IMR-90 (cell line): ENCODE measurements around the gene ACTBL2. TPM values are rescaled to one million over a fixed set of nuclear protein-coding genes. Genes with fewer than 3 reads are reported as not detected.

Source experiments
- ATAC-seq: fragments of 200-7000 bp; cut with Tn5 transposase; 2 replicates; pipeline ENCODE4 v1.9.1; 2020; ENCODE audit warnings: low read depth, mild to moderate bottlenecking, moderate library complexity
- BruUV-seq: library from RNA; stranded (reverse); fragments of 400-500 nt; replicated peaks from 2 replicates; lab custom pipeline; 2021; lab: Mats Ljungman, UMichigan
- CTCF ChIA-PET: fragments of 300-600 bp; formaldehyde crosslinking; extraction: SDS; loops from one replicate; lab custom pipeline; 2021; ENCODE audit warnings: antibody characterized with exemption; lab: Yijun Ruan, JAX
- POLR2A ChIA-PET: fragments of 300-600 bp; sonication (Branson Sonifier 250); formaldehyde crosslinking; loops from one replicate; lab custom pipeline; 2022; ENCODE audit warnings: antibody characterized with exemption; ENCODE audit not compliant: unreplicated experiment; lab: Charles Lee
- DNase-seq: peaks from one replicate; pipeline ENCODE4 v3.0.0; 2013
- H2AFZ ChIP-seq: replicated peaks from 2 replicates; pipeline ENCODE3; 2013; ENCODE audit warnings: low read length, mild to moderate bottlenecking; ENCODE audit not compliant: poor library complexity
- H2AK5ac ChIP-seq: 2 replicates; pipeline ENCODE4 v1.6.1; 2013; ENCODE audit warnings: low read depth, low read length, inconsistent platforms
- H2AK9ac ChIP-seq: replicated peaks from 2 replicates; pipeline ENCODE3; 2013; ENCODE audit warnings: mild to moderate bottlenecking, low read depth, low read length, moderate library complexity; ENCODE audit not compliant: poor library complexity
- H2BK120ac ChIP-seq: 2 replicates; pipeline ENCODE4 v1.6.1; 2013; ENCODE audit warnings: low read depth, low read length, inconsistent platforms
- H2BK15ac ChIP-seq: 3 replicates; pipeline ENCODE4 v1.6.1; 2013; ENCODE audit warnings: low read depth, low read length, inconsistent platforms
- H2BK20ac ChIP-seq: 2 replicates; pipeline ENCODE4 v1.6.1; 2013; ENCODE audit warnings: low read depth, mild to moderate bottlenecking, inconsistent platforms, low read length, moderate library complexity
- H2BK5ac ChIP-seq: 2 replicates; pipeline ENCODE4 v1.6.1; 2013; ENCODE audit warnings: mild to moderate bottlenecking, low read depth, low read length, inconsistent platforms; ENCODE audit not compliant: poor library complexity, severe bottlenecking
- H3K14ac ChIP-seq: replicated peaks from 2 replicates; pipeline ENCODE4 v1.6.1; 2013; ENCODE audit warnings: low read depth, low read length, inconsistent platforms
- H3K18ac ChIP-seq: 2 replicates; pipeline ENCODE4 v1.6.1; 2013; ENCODE audit warnings: low read depth, low read length, control low read depth
- H3K23ac ChIP-seq: 2 replicates; pipeline ENCODE4 v1.6.1; 2013; ENCODE audit warnings: low read depth, low read length, inconsistent platforms
- H3K27ac ChIP-seq: 2 replicates; pipeline ENCODE4 v1.5.1; 2013; ENCODE audit warnings: mild to moderate bottlenecking, control low read depth, low read length; ENCODE audit not compliant: insufficient read depth
- H3K27me3 ChIP-seq: 2 replicates; pipeline ENCODE4 v1.6.1; 2013; ENCODE audit warnings: low read length; ENCODE audit not compliant: control insufficient read depth, insufficient read depth
- H3K36me3 ChIP-seq: 2 replicates; pipeline ENCODE4 v1.6.1; 2013; ENCODE audit warnings: low read length, mixed read lengths; ENCODE audit not compliant: control insufficient read depth, insufficient read depth
- H3K4ac ChIP-seq: 2 replicates; pipeline ENCODE4 v1.6.1; 2013; ENCODE audit warnings: low read depth, low read length, inconsistent platforms
- H3K4me1 ChIP-seq: 2 replicates; pipeline ENCODE4 v1.6.1; 2013; ENCODE audit warnings: low read length, mixed read lengths; ENCODE audit not compliant: control insufficient read depth, insufficient read depth
- H3K4me2 ChIP-seq: 2 replicates; pipeline ENCODE4 v1.6.1; 2013; ENCODE audit warnings: low read depth, mild to moderate bottlenecking, control low read depth, low read length, moderate library complexity
- H3K4me3 ChIP-seq: 2 replicates; pipeline ENCODE4 v1.5.1; 2013; ENCODE audit warnings: low read depth, mild to moderate bottlenecking, control low read depth, low read length, moderate library complexity; ENCODE audit not compliant: insufficient read depth
- H3K56ac ChIP-seq: 2 replicates; pipeline ENCODE4 v1.6.1; 2013; ENCODE audit warnings: low read length, inconsistent platforms; ENCODE audit not compliant: insufficient read depth; ENCODE audit errors: extremely low read depth
- H3K79me1 ChIP-seq, 2 experiments: 2 replicates each; pipeline ENCODE4 v1.6.1; 2013; ENCODE audit warnings: low read length in 2 of 2, inconsistent platforms in 1 of 2, low read depth in 1 of 2
- H3K9ac ChIP-seq: 2 replicates; pipeline ENCODE4 v1.6.1; 2013; ENCODE audit warnings: low read depth, low read length, control low read depth
- H3K9me1 ChIP-seq: 2 replicates; pipeline ENCODE4 v1.6.1; 2013; ENCODE audit warnings: low read length, inconsistent platforms; ENCODE audit not compliant: insufficient read depth
- H3K9me3 ChIP-seq: 2 replicates; pipeline ENCODE4 v1.6.1; 2013; ENCODE audit warnings: low read length; ENCODE audit not compliant: control insufficient read depth, insufficient read depth
- H4K20me1 ChIP-seq: 2 replicates; pipeline ENCODE4 v1.6.1; 2013; ENCODE audit warnings: low read length, inconsistent platforms; ENCODE audit not compliant: insufficient read depth
- H4K5ac ChIP-seq: 2 replicates; pipeline ENCODE4 v1.6.1; 2013; ENCODE audit warnings: mild to moderate bottlenecking, low read depth, low read length, control low read depth
- H4K8ac ChIP-seq, 2 experiments: 2 replicates each; pipeline ENCODE4 v1.6.1; 2013; ENCODE audit warnings: low read depth in 2 of 2, low read length in 2 of 2, control low read depth in 1 of 2, inconsistent platforms in 1 of 2
- H4K91ac ChIP-seq: 2 replicates; pipeline ENCODE4 v1.6.1; 2013; ENCODE audit warnings: low read depth, low read length, inconsistent platforms; ENCODE audit not compliant: insufficient read depth
- BHLHE40 ChIP-seq: fragments of 150-350 bp; IDR thresholded peaks from 2 replicates; pipeline ENCODE4 v1.6.1; 2016; ENCODE audit warnings: mild to moderate bottlenecking, low read depth, low read length
- FOS ChIP-seq: fragments of 150-350 bp; IDR thresholded peaks from 2 replicates; pipeline ENCODE4 v1.6.1; 2016; ENCODE audit warnings: low read depth, low read length
- MAFK ChIP-seq: IDR thresholded peaks from 2 replicates; pipeline ENCODE4 v1.6.1; 2012; ENCODE audit warnings: low read depth, low read length, improper control_type of control experiment
- NFE2L2 ChIP-seq: fragments of 150-350 bp; IDR thresholded peaks from 2 replicates; pipeline ENCODE4 v1.6.1; 2016; ENCODE audit warnings: low read depth, mild to moderate bottlenecking, low read length
- RAD21 ChIP-seq: IDR thresholded peaks from 2 replicates; pipeline ENCODE4 v1.6.1; 2012; ENCODE audit warnings: low read length, improper control_type of control experiment
- RCOR1 ChIP-seq: IDR thresholded peaks from 2 replicates; pipeline ENCODE4 v1.6.1; 2012; ENCODE audit warnings: mild to moderate bottlenecking, low read length, improper control_type of control experiment; ENCODE audit not compliant: insufficient replicate concordance
- USF2 ChIP-seq: fragments of 150-350 bp; IDR thresholded peaks from 2 replicates; pipeline ENCODE4 v1.6.1; 2017; ENCODE audit warnings: mild to moderate bottlenecking, antibody characterized with exemption, low read length, low read depth
- WGBS, 2 experiments: methylation state at CpG; one replicate each; pipeline versions ENCODE4 v1.1.5 to v1.1.7; 2013; ENCODE audit warnings: missing lambda C conversion rate in 2 of 2; ENCODE audit not compliant: insufficient read length in 1 of 2; ENCODE audit errors: extremely low coverage in 2 of 2; 5-methylcytosine and 5-hydroxymethylcytosine counted together
- dilution Hi-C: fragments of 300-500 bp; cut with HindIII; formaldehyde crosslinking; loops from one replicate; pipeline ENCODE4 v1.14.3; 2018; ENCODE audit warnings: low sequenced_read_pairs; ENCODE audit not compliant: unreplicated experiment
- in situ Hi-C: fragments of 300-500 bp; cut with MboI; formaldehyde crosslinking; loops from 3 replicates; pipeline ENCODE4 v1.14.3; 2019; ENCODE audit warnings: low sequenced_read_pairs, inconsistent platforms, mixed read lengths
- intact Hi-C: fragments of 100-400 bp; cut with micrococcal nuclease; formaldehyde crosslinking; loops from 2 replicates; pipeline ENCODE4 v1.10.0; 2022
- polyA plus RNA-seq, 3 experiments: library from polyadenylated mRNA; depleted of rRNA; stranded (reverse); fragments of >200 nt; gene quantifications; 2 replicates each; pipeline ENCODE4 v1.2.3, GENCODE V29; 2012; ENCODE audit warnings: low replicate concordance in 1 of 3
- total RNA-seq: library from RNA; depleted of rRNA; stranded (reverse); fragments of >200 nt; gene quantifications from 2 replicates; pipeline ENCODE4 v1.2.3, GENCODE V29; 2012

Gene ACTBL2
- total and polyA plus RNA-seq, 2 of the 4 experiments (the other 2 are of a cell fraction), result 0.29 to 1.6 TPM

GRCh38 chr5:57488215-57488955 lies 5.8 kb upstream of the ACTBL2 start:
- H3K79me1 ChIP-seq, result no peaks in the 10 kb centered on the region
- dilution Hi-C loops (no loop called here), intact Hi-C loops (no loop called here), in situ Hi-C loops (no loop called here)
- peak overlapping the region; percentile 90 for H2BK5ac ChIP-seq
- no TSS peak for BruUV-seq
- H4K5ac ChIP-seq, result peak overlapping the region; percentile 93
- H2BK120ac ChIP-seq, result peak overlapping the region; percentile 99
- H3K36me3 ChIP-seq, result no peaks in the 10 kb centered on the region
- peak overlapping the region; percentile 88 for H2AK5ac ChIP-seq
- H3K4me2 ChIP-seq, result peak overlapping the region; percentile 43; the same call in 1 of the 2 replicates
- no peak overlapping the region for H3K4me3 ChIP-seq
- peak overlapping the region; percentile 71 for H3K27ac ChIP-seq
- H3K4me1 ChIP-seq, result peaks cover 15% of the 10 kb centered on the region
- CTCF ChIA-PET, result no interaction called here
- H3K9ac ChIP-seq, result peak overlapping the region; percentile 2; the same call in 1 of the 2 replicates
- POLR2A ChIA-PET, result no interaction called here
- peak overlapping the region; percentile 91 for H4K91ac ChIP-seq
- no peaks in the 10 kb centered on the region for H4K20me1 ChIP-seq
- H2AFZ ChIP-seq, result peak overlapping the region; percentile 72
- TF ChIP-seq BHLHE40, result no peak
- TF ChIP-seq USF2, result no peak
- 0 out of 2 replicates have a peak, but pooled peaks have one; percentile 8 for TF ChIP-seq RAD21
- no peak for TF ChIP-seq FOS
- TF ChIP-seq MAFK, result no peak
- TF ChIP-seq NFE2L2, result no peak
- TF ChIP-seq RCOR1, result no peak
- peak overlapping the region; percentile 89 for H3K14ac ChIP-seq
- peak overlapping the region; percentile 76 for H3K56ac ChIP-seq
- peaks cover 6% of the 10 kb centered on the region for H3K9me1 ChIP-seq
- H4K8ac ChIP-seq, result peak overlapping the region; percentile 51 to 94
- peak overlapping the region; percentile 49 for H2AK9ac ChIP-seq
- DNase-seq, result peak; percentile 86
- H3K4ac ChIP-seq, result peak overlapping the region; percentile 95
- peak overlapping the region; percentile 93 for H2BK15ac ChIP-seq
- H3K18ac ChIP-seq, result peak overlapping the region; percentile 95
- H3K23ac ChIP-seq, result peak overlapping the region; percentile 81
- H3K27me3 ChIP-seq, result no peaks in the 10 kb centered on the region
- H3K9me3 ChIP-seq, result no peaks in the 10 kb centered on the region
- H2BK20ac ChIP-seq, result peak overlapping the region; percentile 99
- no CpG with 5 or more reads among the region's 9 CpGs for WGBS, 2 experiments
- peak; percentile 93 for ATAC-seq
